ENCODE measurements around the gene MFSD2B.

GRCh38 chr2:24045511-24046508 lies 35.9 kb downstream of the MFSD2B start:
- TF ChIP-seq CTCF (IDR thresholded peaks at IDR 0.05) (no peak), POLR2A (IDR thresholded peaks at IDR 0.05) (no peak)

Data from transverse colon (tissue), 3 donors.